ENCODE data around the gene DCAF8. TPM values are rescaled to one million over a fixed set of nuclear protein-coding genes. Genes with fewer than 3 reads are reported as not detected.

DCAF8 gene
- total RNA-seq, 1 donor from 2014 or later = 287 TPM

GRCh38 chr1:160171354-160171753, 91.0 kb downstream of the DCAF8 start:
- H3K27ac Mint-ChIP-seq = no peak overlapping the region
- no peaks in the 10 kb centered on the region for H3K36me3 Mint-ChIP-seq
- H3K9me3 Mint-ChIP-seq = no peaks in the 10 kb centered on the region
- DNase-seq (ENCODE audit: low spot score in 2 of 2, unreplicated experiment in 2 of 2) = no peak
- TF ChIP-seq CTCF (IDR thresholded peaks at IDR 0.05; ENCODE audit: unreplicated experiment) = no peak
- peaks cover 3% of the 10 kb centered on the region for H3K4me1 Mint-ChIP-seq
- no peak overlapping the region for H3K4me3 Mint-ChIP-seq
- H3K27me3 Mint-ChIP-seq (ENCODE audit: low read depth) = peaks cover 5% of the 10 kb centered on the region

- Mint-ChIP-seq H3K27me3 (ENCODE audit: low read depth) (peaks cover 5% of the 10 kb centered on the region), H3K9me3 (no peaks in the 10 kb centered on the region), H3K36me3 (no peaks in the 10 kb centered on the region), H3K4me3 (no peak overlapping the region), H3K4me1 (peaks cover 2% of the 10 kb centered on the region), H3K27ac (no peak overlapping the region)
- DNase-seq (ENCODE audit: low spot score in 2 of 2, unreplicated experiment in 2 of 2) = no peak
- TF ChIP-seq CTCF (IDR thresholded peaks at IDR 0.05; ENCODE audit: unreplicated experiment) = no peak
Measured at GRCh38 chr1:160169553-160170399, 92.6 kb downstream of the DCAF8 start.

GRCh38 chr1:160168609-160169369, 93.6 kb downstream of the DCAF8 start:
- Mint-ChIP-seq H3K4me1 (peaks cover 2% of the 10 kb centered on the region), H3K27ac (no peak overlapping the region)
- DNase-seq (ENCODE audit: low spot score in 2 of 2, unreplicated experiment in 2 of 2) = no peak

GRCh38 chr1:160168016-160168415, 94.3 kb downstream of the DCAF8 start:
- Mint-ChIP-seq H3K4me1 (peaks cover 2% of the 10 kb centered on the region), H3K36me3 (no peaks in the 10 kb centered on the region), H3K9me3 (no peaks in the 10 kb centered on the region), H3K4me3 (no peak overlapping the region), H3K27me3 (ENCODE audit: low read depth) (peaks cover 5% of the 10 kb centered on the region), H3K27ac (no peak overlapping the region)
- TF ChIP-seq CTCF (IDR thresholded peaks at IDR 0.05; ENCODE audit: unreplicated experiment) = no peak
- DNase-seq (ENCODE audit: low spot score in 2 of 2, unreplicated experiment in 2 of 2) = no peak

More at GRCh38 chr1:160168609-160169369, 93.6 kb downstream of the DCAF8 start:
- no peak overlapping the region for H3K4me3 Mint-ChIP-seq
- H3K27me3 Mint-ChIP-seq (ENCODE audit: low read depth) = peaks cover 5% of the 10 kb centered on the region
- no peaks in the 10 kb centered on the region for H3K36me3 Mint-ChIP-seq
- no peaks in the 10 kb centered on the region for H3K9me3 Mint-ChIP-seq
- no peak for TF ChIP-seq CTCF (IDR thresholded peaks at IDR 0.05; ENCODE audit: unreplicated experiment)

- Mint-ChIP-seq H3K36me3 (no peaks in the 10 kb centered on the region), H3K9me3 (no peaks in the 10 kb centered on the region), H3K27ac (no peak overlapping the region), H3K4me1 (peaks cover 2% of the 10 kb centered on the region), H3K4me3 (no peak overlapping the region), H3K27me3 (ENCODE audit: low read depth) (peaks cover 1% of the 10 kb centered on the region)
- no peak for TF ChIP-seq CTCF (IDR thresholded peaks at IDR 0.05; ENCODE audit: unreplicated experiment)
- DNase-seq (ENCODE audit: low spot score in 2 of 2, unreplicated experiment in 2 of 2) = no peak
Measured at GRCh38 chr1:160167580-160167979, 94.8 kb downstream of the DCAF8 start.

Measured in mesothelial cell of epicardium (in vitro differentiated cells).